Measurements from ENCODE around the gene GPR61. TPM values are rescaled to one million over a fixed set of nuclear protein-coding genes. Genes with fewer than 3 reads are reported as not detected.

The GPR61 gene
- total and polyA plus RNA-seq, 7 experiments from 2014 or later: 0.05 to 0.58 (median 0.43) TPM; not detected in 1

DNA sequence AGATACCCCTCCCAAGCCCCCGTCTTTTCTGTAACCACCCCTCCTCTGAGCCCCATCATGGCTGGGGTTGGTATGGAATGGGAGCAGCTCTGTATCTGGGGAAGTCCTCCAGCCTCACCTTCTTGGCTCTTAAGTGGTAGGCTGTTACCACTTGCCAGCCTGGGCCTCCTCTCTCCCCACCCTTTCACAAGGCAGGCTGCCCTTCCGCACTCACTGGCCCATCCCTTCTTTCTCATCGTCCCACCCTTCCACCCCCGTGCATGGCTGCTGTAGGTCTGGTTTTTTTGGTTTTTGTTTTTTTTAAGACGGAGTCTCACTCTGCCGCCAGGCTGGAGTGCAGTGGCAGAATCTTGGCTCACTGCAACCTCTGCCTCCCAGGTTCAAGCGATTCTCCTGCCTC is 40.6 kb upstream of the GPR61 start:
- Histone ChIP-seq H3K27ac (ENCODE audit: low read depth, low read length) (peak overlapping the region; percentile 95), H3K27me3 (ENCODE audit: control insufficient read depth in 2 of 2, insufficient read depth in 2 of 2, low read length in 2 of 2) (no peaks in the 10 kb centered on the region), H3K4me3 (ENCODE audit: low read length) (no peak overlapping the region), H3K4me1 (ENCODE audit: control insufficient read depth in 2 of 2, insufficient read depth in 2 of 2, low read length in 2 of 2) (peaks cover 71 to 83% of the 10 kb centered on the region in 2 donors), H3K36me3 (ENCODE audit: control insufficient read depth in 2 of 3, insufficient read depth in 3 of 3, low read length in 3 of 3) (peaks cover 0 to 27% (median 0%) of the 10 kb centered on the region in 3 experiments), H3K9me3 (ENCODE audit: control insufficient read depth in 2 of 3, low read length in 3 of 3) (no peaks in the 10 kb centered on the region)
- intact Hi-C loops (cut with micrococcal nuclease): no loop called here
- ATAC-seq (no peak), DNase-seq (no peak)
- Mint-ChIP-seq H3K4me1 (peaks cover 69 to 99% (median 88%) of the 10 kb centered on the region in 7 donors), H3K4me3 (peak overlapping the region in 9 of 10 donors; percentile 51 to 98 (median 86)), H3K27ac (peak overlapping the region in 8 of 9 donors; percentile 87 to 99 (median 98)), H3K27me3 (no peaks in the 10 kb centered on the region), H3K9me3 (no peaks in the 10 kb centered on the region), H3K36me3 (peaks cover 9 to 34% (median 20%) of the 10 kb centered on the region in 5 donors)
- ChIA-PET CTCF (interaction anchor here (0.6 to 32.6 kb wide), 6 partner anchors 6 to 302 kb away, joined by 3 to 1240 read pairs (median 212); partner anchors contain the start of genes AMIGO1, ATXN7L2, CYB561D1 and GPR61), POLR2A (interaction anchor here (0.6 to 29.8 kb wide), 4 partner anchors 5 to 300 kb away, joined by 3 to 520 read pairs (median 478); partner anchors contain the start of genes AMIGO1, ATXN7L2 and CYB561D1)

DNA sequence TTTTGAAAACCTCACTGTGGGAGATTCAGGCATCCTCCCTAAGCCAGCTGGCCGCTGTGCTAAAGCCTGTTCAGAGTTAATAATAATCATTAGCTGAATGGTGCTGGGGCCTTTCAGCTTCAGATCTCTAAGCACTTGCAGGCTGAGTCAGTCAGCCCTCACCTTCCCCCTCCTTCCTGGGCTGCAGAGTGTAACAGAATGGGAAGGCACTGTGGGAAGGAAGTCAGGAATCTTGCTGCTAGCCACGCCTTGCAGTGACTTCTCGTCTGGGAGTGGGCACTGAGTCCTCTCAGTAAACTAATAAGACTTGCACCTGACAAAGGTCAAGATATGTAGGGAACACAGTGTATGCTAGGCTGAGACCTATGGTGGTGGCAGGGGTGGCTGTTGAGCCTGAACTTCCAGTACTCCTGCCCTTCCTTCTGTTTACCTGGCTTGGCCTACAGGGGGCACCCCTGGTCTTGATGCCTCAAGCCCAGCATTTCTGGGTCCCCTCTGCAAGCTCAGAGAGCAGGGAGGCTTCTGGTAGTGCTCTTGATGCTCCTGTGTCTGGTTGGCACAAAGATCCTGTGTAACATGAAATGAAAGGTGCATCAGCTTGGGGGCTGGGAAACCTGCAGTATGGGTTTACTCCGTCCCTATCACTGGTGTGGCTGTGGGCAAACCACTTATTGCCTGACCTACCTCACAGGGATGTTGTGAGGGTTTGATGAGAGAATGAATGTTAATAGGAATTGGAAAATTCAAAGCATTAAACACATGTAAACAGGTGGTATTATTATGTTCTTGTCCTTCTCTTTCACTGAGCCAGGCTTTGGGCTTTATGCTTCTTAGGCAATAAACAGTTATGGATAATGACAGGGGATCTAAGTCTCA is 39.8 kb upstream of the GPR61 start:
- H3K4me3 ChIP-seq (ENCODE audit: low read length): peak overlapping the region; percentile 9
- H3K36me3 ChIP-seq (ENCODE audit: control insufficient read depth in 2 of 3, insufficient read depth in 3 of 3, low read length in 3 of 3): peaks cover 0 to 25% (median 0%) of the 10 kb centered on the region in 3 experiments
- ChIA-PET POLR2A (interaction anchor here (22.7 to 29.8 kb wide), 3 partner anchors 6 to 29 kb away, joined by 478 to 520 read pairs (median 478); partner anchors contain the start of genes AMIGO1, ATXN7L2 and CYB561D1), CTCF (interaction anchor here (1.0 to 32.6 kb wide), 4 partner anchors 7 to 37 kb away, joined by 6 to 1240 read pairs (median 417); partner anchors contain the start of genes AMIGO1, ATXN7L2, CYB561D1 and GPR61)
- Mint-ChIP-seq H3K4me3 (peak overlapping the region; percentile 28 to 98 (median 89)), H3K27me3 (no peaks in the 10 kb centered on the region), H3K27ac (peak overlapping the region; percentile 87 to 99 (median 98)), H3K36me3 (peaks cover 9 to 35% (median 20%) of the 10 kb centered on the region in 5 donors), H3K9me3 (no peaks in the 10 kb centered on the region), H3K4me1 (peaks cover 68 to 99% (median 93%) of the 10 kb centered on the region in 7 donors)
- no peaks in the 10 kb centered on the region for H3K27me3 ChIP-seq (ENCODE audit: control insufficient read depth in 2 of 2, insufficient read depth in 2 of 2, low read length in 2 of 2)
- peaks cover 72 to 84% of the 10 kb centered on the region in 2 donors for H3K4me1 ChIP-seq (ENCODE audit: control insufficient read depth in 2 of 2, insufficient read depth in 2 of 2, low read length in 2 of 2)
- peak in 8 of 9 donors; percentile 50 to 69 (median 62) for DNase-seq
- peak overlapping the region; percentile 95 for H3K27ac ChIP-seq (ENCODE audit: low read depth, low read length)
- no peaks in the 10 kb centered on the region for H3K9me3 ChIP-seq (ENCODE audit: control insufficient read depth in 2 of 3, low read length in 3 of 3)
- intact Hi-C loops (cut with micrococcal nuclease): loop anchor here (1.0 to 10.0 kb wide), 3 partner anchors 32 to 837 kb away; partner anchors contain the start of genes CLCC1 (in 1 of the 2) and RBM15 (in 1 of the 2)
- peak; percentile 28 for ATAC-seq

DNA sequence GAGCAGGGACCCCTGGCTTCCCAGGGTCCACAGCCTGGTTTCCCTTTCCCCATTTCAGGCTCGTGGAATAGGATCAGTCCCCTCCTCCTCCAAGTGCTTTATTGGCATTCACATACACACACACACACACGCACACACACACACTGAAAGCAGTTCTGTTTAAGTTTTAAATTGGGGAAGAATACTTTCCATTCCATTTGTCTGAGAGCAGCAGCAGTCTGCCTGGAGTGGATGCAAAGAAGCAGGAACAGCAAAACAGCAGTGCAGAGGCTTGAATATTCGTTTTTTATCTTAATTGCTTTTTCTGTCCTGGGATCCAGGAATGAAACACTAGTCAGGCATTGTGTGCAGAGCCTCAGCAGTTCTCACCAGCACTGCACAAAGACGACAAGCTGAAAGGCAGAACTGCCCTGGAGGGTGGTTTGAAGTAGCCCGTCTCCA is 38.7 kb upstream of the GPR61 start:
- peak overlapping the region; percentile 55 for H3K4me3 ChIP-seq (ENCODE audit: low read length)
- no peaks in the 10 kb centered on the region for H3K27me3 Mint-ChIP-seq

DNA sequence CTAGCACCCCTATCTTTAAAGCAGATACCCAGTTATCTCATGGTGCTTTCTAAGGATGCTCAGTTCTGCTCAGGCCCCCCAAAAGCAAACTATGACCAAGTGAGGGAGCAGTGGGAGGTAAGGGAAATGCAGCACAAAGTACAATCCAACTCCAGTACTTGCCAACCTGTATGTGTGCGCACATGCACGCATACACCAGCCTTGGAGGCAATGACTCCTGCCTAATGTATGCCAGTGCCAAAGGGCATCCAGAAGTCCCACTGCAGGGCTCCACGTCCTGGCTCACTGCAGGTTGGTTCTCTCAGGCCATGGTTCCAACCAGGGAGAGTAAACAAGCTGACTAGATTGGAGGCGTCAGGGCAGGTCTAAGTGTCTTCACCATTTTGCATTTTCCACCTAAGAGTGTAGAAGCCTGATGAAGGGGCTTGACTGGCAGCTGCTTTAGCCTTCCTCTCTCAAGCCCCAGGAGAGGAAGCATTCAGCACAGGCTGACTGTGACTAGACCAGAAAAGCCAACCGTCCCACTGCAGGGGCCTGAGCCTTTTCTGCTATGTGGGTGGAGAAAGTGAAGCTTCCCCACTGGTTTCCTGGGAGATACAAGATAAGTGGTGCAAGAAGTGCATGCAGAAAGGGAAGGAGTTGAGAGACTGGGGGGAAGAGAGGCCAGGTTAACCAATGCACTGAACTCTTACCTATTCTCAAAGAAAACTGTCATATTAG is 37.9 kb upstream of the GPR61 start:
- ChIA-PET POLR2A (interaction anchor here (0.7 to 29.8 kb wide), 7 partner anchors 4 to 529 kb away, joined by 3 to 520 read pairs (median 8); partner anchors contain the start of genes AMIGO1, ATXN7L2, CYB561D1 and GNAI3), CTCF (interaction anchor here (1.4 to 32.6 kb wide), 5 partner anchors 6 to 47 kb away, joined by 5 to 1240 read pairs (median 417); partner anchors contain the start of genes AMIGO1, ATXN7L2, CYB561D1 and GNAI3)
- Mint-ChIP-seq H3K4me1 (peaks cover 56 to 99% (median 93%) of the 10 kb centered on the region in 7 donors), H3K36me3 (peaks cover 0 to 28% (median 22%) of the 10 kb centered on the region in 5 donors), H3K27me3 (no peaks in the 10 kb centered on the region), H3K27ac (peak overlapping the region; percentile 93 to 99 (median 98)), H3K4me3 (peak overlapping the region; percentile 77 to 98 (median 91)), H3K9me3 (peaks cover 0 to 17% (median 0%) of the 10 kb centered on the region in 11 donors)
- Histone ChIP-seq H3K4me1 (ENCODE audit: control insufficient read depth in 2 of 2, insufficient read depth in 2 of 2, low read length in 2 of 2) (peaks cover 68 to 81% of the 10 kb centered on the region in 2 donors), H3K4me3 (ENCODE audit: low read length) (peak overlapping the region; percentile 55), H3K9me3 (ENCODE audit: control insufficient read depth in 2 of 3, low read length in 3 of 3) (peaks cover 0 to 8% (median 0%) of the 10 kb centered on the region in 3 experiments), H3K36me3 (ENCODE audit: control insufficient read depth in 2 of 3, insufficient read depth in 3 of 3, low read length in 3 of 3) (peaks cover 0 to 23% (median 0%) of the 10 kb centered on the region in 3 experiments), H3K27me3 (ENCODE audit: control insufficient read depth in 2 of 2, insufficient read depth in 2 of 2, low read length in 2 of 2) (no peaks in the 10 kb centered on the region), H3K27ac (ENCODE audit: low read depth, low read length) (peak overlapping the region; percentile 95)
- intact Hi-C loops (cut with micrococcal nuclease): loop anchor here (1.0 to 10.0 kb wide), 6 partner anchors 8 to 835 kb away; partner anchors contain the start of genes CYB561D1 (in 2 of the 2), ATXN7L2 (in 1 of the 2), CLCC1 (in 1 of the 2) and RBM15 (in 1 of the 2)
- DNase-seq: no peak
- peak; percentile 1 for ATAC-seq

More for the DNA sequence above, 38.7 kb upstream of the GPR61 start:
- peaks cover 0 to 10% (median 0%) of the 10 kb centered on the region in 11 donors for H3K9me3 Mint-ChIP-seq
- peaks cover 65 to 99% (median 93%) of the 10 kb centered on the region in 7 donors for H3K4me1 Mint-ChIP-seq
- intact Hi-C loops (cut with micrococcal nuclease): loop anchor here (1.0 to 10.0 kb wide), 3 partner anchors 31 to 836 kb away; partner anchors contain the start of genes CLCC1 (in 1 of the 2) and RBM15 (in 1 of the 2)
- peak overlapping the region; percentile 43 to 98 (median 91) for H3K4me3 Mint-ChIP-seq
- no peaks in the 10 kb centered on the region for H3K9me3 ChIP-seq (ENCODE audit: control insufficient read depth in 2 of 3, low read length in 3 of 3)
- no peaks in the 10 kb centered on the region for H3K27me3 ChIP-seq (ENCODE audit: control insufficient read depth in 2 of 2, insufficient read depth in 2 of 2, low read length in 2 of 2)
- DNase-seq (no peak), ATAC-seq (no peak)
- H3K27ac Mint-ChIP-seq: peak overlapping the region; percentile 87 to 99 (median 98)
- CTCF ChIA-PET: interaction anchor here (21.7 to 32.6 kb wide), 3 partner anchors 7 to 36 kb away, joined by 417 to 1240 read pairs (median 417); partner anchors contain the start of genes AMIGO1, ATXN7L2, CYB561D1 and GPR61
- peaks cover 68 to 83% of the 10 kb centered on the region in 2 donors for H3K4me1 ChIP-seq (ENCODE audit: control insufficient read depth in 2 of 2, insufficient read depth in 2 of 2, low read length in 2 of 2)
- peaks cover 6 to 30% (median 22%) of the 10 kb centered on the region in 5 donors for H3K36me3 Mint-ChIP-seq
- peaks cover 0 to 23% (median 0%) of the 10 kb centered on the region in 3 experiments for H3K36me3 ChIP-seq (ENCODE audit: control insufficient read depth in 2 of 3, insufficient read depth in 3 of 3, low read length in 3 of 3)
- H3K27ac ChIP-seq (ENCODE audit: low read depth, low read length): peak overlapping the region; percentile 95
- POLR2A ChIA-PET: interaction anchor here (0.6 to 29.8 kb wide), 5 partner anchors 5 to 139 kb away, joined by 3 to 520 read pairs (median 478); partner anchors contain the start of genes AMIGO1, ATXN7L2 and CYB561D1

DNA sequence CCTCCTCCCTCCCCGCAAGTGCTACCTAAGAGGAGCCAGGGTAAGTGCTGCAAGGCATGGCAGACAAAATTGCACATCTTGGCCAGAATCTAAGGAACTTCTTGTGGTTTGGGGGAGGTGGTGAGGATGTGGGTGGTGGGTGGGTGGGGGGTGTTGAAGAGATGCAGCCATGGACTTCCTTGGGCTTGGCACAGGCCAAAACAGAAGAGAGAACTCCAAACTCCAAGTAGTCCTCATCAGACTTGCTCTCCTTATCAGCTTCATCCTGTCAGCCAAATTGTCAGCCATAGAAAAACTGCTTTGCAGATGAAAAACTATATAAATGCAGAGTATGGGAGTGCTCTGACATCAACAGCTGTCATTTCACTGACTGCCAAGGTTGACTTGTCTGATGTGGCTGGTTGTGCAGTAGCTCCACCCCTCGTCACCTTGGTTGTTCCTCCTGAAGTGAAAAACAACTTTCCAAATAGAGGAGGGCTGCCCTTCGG is 37.3 kb upstream of the GPR61 start:
- H3K27me3 ChIP-seq (ENCODE audit: control insufficient read depth in 2 of 2, insufficient read depth in 2 of 2, low read length in 2 of 2): no peaks in the 10 kb centered on the region
- peaks cover 62 to 81% of the 10 kb centered on the region in 2 donors for H3K4me1 ChIP-seq (ENCODE audit: control insufficient read depth in 2 of 2, insufficient read depth in 2 of 2, low read length in 2 of 2)
- peaks cover 0 to 23% (median 0%) of the 10 kb centered on the region in 3 experiments for H3K36me3 ChIP-seq (ENCODE audit: control insufficient read depth in 2 of 3, insufficient read depth in 3 of 3, low read length in 3 of 3)
- H3K27me3 Mint-ChIP-seq: no peaks in the 10 kb centered on the region
- DNase-seq (peak in 7 of 9 donors; percentile 77 to 89 (median 87)), ATAC-seq (peak; percentile 95)
- ChIA-PET POLR2A (interaction anchor here (0.7 to 29.8 kb wide), 7 partner anchors 4 to 529 kb away, joined by 3 to 520 read pairs (median 8); partner anchors contain the start of genes AMIGO1, ATXN7L2, CYB561D1 and GNAI3), CTCF (interaction anchor here (1.4 to 32.6 kb wide), 5 partner anchors 6 to 46 kb away, joined by 5 to 1240 read pairs (median 417); partner anchors contain the start of genes AMIGO1, ATXN7L2, CYB561D1 and GNAI3)
- peaks cover 0 to 14% (median 0%) of the 10 kb centered on the region in 3 experiments for H3K9me3 ChIP-seq (ENCODE audit: control insufficient read depth in 2 of 3, low read length in 3 of 3)
- peak overlapping the region; percentile 93 to 99 (median 98) for H3K27ac Mint-ChIP-seq
- intact Hi-C loops (cut with micrococcal nuclease): loop anchor here (1.0 to 10.0 kb wide), 6 partner anchors 8 to 835 kb away; partner anchors contain the start of genes CYB561D1 (in 2 of the 2), ATXN7L2 (in 1 of the 2), CLCC1 (in 1 of the 2) and RBM15 (in 1 of the 2)
- peaks cover 57 to 99% (median 95%) of the 10 kb centered on the region in 7 donors for H3K4me1 Mint-ChIP-seq
- H3K4me3 ChIP-seq (ENCODE audit: low read length): peak overlapping the region; percentile 60
- peaks cover 0 to 23% (median 0%) of the 10 kb centered on the region in 11 donors for H3K9me3 Mint-ChIP-seq
- peak overlapping the region; percentile 95 for H3K27ac ChIP-seq (ENCODE audit: low read depth, low read length)
- peak overlapping the region; percentile 77 to 98 (median 91) for H3K4me3 Mint-ChIP-seq
- peaks cover 0 to 34% (median 26%) of the 10 kb centered on the region in 5 donors for H3K36me3 Mint-ChIP-seq
